ENCODE data around the gene OPA1.

GRCh38 chr3:193743702-193744047 is 150.7 kb downstream of the OPA1 start:
- TF ChIP-seq ZNF335 (CRISPR knock-in tag; IDR thresholded peaks at IDR 0.05) (no peak), ZBTB26 (CRISPR knock-in tag; IDR thresholded peaks at IDR 0.05; ENCODE audit: borderline replicate concordance) (no peak), ZNF407 (CRISPR knock-in tag; IDR thresholded peaks at IDR 0.05; ENCODE audit: not compliant biosample characterization) (no peak), HNRNPLL (IDR thresholded peaks at IDR 0.05; ENCODE audit: low read depth, low read length, poor library complexity, severe bottlenecking) (no peak), EZH2 (conservative IDR thresholded peaks at IDR 0.05; ENCODE audit: low read depth, low read length) (no peak), SETDB1 (CRISPR knock-in tag; IDR thresholded peaks at IDR 0.05; ENCODE audit: borderline replicate concordance) (no peak), MAFG (CRISPR knock-in tag; IDR thresholded peaks at IDR 0.05) (no peak)
